ENCODE results near the gene TBC1D24.

The TBC1D24 gene

DNA sequence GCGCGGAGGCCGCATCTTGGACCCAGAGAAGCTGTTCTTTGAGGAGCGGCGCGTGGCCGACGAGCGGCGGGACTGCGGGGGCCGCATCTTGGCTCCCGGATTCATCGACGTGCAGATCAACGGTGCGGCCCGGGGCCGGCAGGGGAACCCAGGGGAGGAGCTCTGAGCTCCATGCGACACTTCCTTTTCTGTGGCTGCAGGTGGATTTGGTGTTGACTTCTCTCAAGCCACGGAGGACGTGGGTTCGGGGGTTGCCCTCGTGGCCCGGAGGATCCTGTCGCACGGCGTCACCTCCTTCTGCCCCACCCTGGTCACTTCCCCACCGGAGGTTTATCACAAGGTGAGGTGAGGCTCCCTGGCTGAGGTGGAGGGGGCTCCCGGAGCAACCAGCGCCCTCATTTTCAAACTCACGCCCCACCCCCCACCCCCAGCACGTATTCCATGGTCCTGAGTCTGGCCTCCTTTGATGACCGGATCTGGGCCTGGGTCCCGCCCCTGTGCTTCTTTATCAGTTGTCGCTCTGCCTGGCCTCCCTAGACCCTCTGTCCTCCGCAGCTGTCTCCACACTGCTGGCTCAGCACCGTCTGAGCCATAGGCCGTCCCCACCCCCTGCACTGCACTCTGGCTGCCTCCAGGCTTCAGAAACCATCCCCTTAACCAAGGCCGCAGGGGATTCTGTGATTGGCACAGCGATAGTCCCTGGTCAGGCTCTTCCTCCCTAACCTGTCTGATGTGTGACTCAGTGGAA, 46.0 kb downstream of the TBC1D24 start:
- H3K27ac ChIP-seq = peak overlapping the region; percentile 92
- TF ChIP-seq, protein P1, sequence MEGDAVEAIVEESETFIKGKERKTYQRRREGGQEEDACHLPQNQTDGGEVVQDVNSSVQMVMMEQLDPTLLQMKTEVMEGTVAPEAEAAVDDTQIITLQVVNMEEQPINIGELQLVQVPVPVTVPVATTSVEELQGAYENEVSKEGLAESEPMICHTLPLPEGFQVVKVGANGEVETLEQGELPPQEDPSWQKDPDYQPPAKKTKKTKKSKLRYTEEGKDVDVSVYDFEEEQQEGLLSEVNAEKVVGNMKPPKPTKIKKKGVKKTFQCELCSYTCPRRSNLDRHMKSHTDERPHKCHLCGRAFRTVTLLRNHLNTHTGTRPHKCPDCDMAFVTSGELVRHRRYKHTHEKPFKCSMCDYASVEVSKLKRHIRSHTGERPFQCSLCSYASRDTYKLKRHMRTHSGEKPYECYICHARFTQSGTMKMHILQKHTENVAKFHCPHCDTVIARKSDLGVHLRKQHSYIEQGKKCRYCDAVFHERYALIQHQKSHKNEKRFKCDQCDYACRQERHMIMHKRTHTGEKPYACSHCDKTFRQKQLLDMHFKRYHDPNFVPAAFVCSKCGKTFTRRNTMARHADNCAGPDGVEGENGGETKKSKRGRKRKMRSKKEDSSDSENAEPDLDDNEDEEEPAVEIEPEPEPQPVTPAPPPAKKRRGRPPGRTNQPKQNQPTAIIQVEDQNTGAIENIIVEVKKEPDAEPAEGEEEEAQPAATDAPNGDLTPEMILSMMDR (IDR thresholded peaks at IDR 0.05) = no peak
- TF ChIP-seq ZFX (IDR thresholded peaks at IDR 0.05; ENCODE audit: borderline replicate concordance) = no peak

GRCh38 chr16:2523801-2524231, 48.9 kb downstream of the TBC1D24 start:
- H3K27ac ChIP-seq = no peak overlapping the region
- no peak for TF ChIP-seq ZFX (IDR thresholded peaks at IDR 0.05; ENCODE audit: borderline replicate concordance)

GRCh38 chr16:2524339-2524938, 49.5 kb downstream of the TBC1D24 start:
- no peak for TF ChIP-seq ZFX (IDR thresholded peaks at IDR 0.05; ENCODE audit: borderline replicate concordance)
- TF ChIP-seq, protein P1 (IDR thresholded peaks at IDR 0.05) = no peak
- no peak overlapping the region for H3K27ac ChIP-seq

DNA sequence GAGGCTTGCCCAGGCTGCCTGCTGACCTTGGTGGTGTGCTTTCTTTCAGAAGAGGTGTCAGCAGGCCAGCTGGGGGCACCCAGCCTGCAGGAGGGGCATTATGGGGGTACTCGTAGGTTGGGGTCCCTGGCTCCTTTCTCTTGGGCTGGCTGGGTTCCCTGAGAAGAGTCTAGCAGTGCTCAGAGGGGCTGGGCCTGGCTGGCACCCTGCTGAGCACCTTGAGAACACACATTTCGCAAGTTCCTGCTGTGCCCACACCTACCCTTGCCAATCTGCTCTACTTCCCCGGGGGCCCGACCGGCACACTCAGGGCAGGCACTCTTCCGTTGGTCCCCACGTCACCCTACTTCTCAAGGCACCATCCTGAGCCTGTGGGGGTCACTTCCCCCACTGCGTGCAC, 51.2 kb downstream of the TBC1D24 start:
- H3K27ac ChIP-seq = no peak overlapping the region
- TF ChIP-seq, protein P1 (IDR thresholded peaks at IDR 0.05) = no peak
- TF ChIP-seq ZFX (IDR thresholded peaks at IDR 0.05; ENCODE audit: borderline replicate concordance) = no peak

GRCh38 chr16:2527071-2527783, 52.3 kb downstream of the TBC1D24 start:
- no peak for TF ChIP-seq ZFX (IDR thresholded peaks at IDR 0.05; ENCODE audit: borderline replicate concordance)
- TF ChIP-seq, protein P1 (IDR thresholded peaks at IDR 0.05) = no peak
- no peak overlapping the region for H3K27ac ChIP-seq

DNA sequence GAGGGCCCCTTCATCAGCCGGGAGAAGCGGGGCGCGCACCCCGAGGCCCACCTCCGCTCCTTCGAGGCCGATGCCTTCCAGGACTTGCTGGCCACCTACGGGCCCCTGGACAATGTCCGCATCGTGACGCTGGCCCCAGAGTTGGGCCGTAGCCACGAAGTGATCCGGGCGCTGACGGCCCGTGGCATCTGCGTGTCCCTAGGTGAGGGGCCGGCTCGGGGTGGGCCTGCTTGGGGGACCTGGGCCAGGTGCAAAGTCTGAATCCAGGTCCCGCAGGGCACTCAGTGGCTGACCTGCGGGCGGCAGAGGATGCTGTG, 52.8 kb downstream of the TBC1D24 start:
- H3K27ac ChIP-seq = no peak overlapping the region
- TF ChIP-seq ZFX (IDR thresholded peaks at IDR 0.05; ENCODE audit: borderline replicate concordance) = no peak
- TF ChIP-seq, protein P1 (IDR thresholded peaks at IDR 0.05) = no peak

- no peak for TF ChIP-seq ZFX (IDR thresholded peaks at IDR 0.05; ENCODE audit: borderline replicate concordance)
- TF ChIP-seq, protein P1 (IDR thresholded peaks at IDR 0.05) = no peak
- H3K27ac ChIP-seq = no peak overlapping the region
These were observed 53.5 kb downstream of the TBC1D24 start for GRCh38 chr16:2528161-2529060.

Measured in 22Rv1 (cell line).